ENCODE data around the gene YPEL4.

The YPEL4 gene

GRCh38 chr11:57646194-57646798 lies 3.4 kb downstream of the YPEL4 start:
- Mint-ChIP-seq H3K27me3 (peaks cover 65 to 69% of the 10 kb centered on the region in 2 donors), H3K36me3 (no peaks in the 10 kb centered on the region), H3K4me1 (peaks cover 46 to 58% of the 10 kb centered on the region in 2 donors), H3K27ac (peak overlapping the region; percentile 63), H3K4me3 (peak overlapping the region; percentile 61 to 63), H3K9me3 (no peaks in the 10 kb centered on the region)
- ATAC-seq (replicated peaks): peak; percentile 64
- peak; percentile 53 for DNase-seq

DNA sequence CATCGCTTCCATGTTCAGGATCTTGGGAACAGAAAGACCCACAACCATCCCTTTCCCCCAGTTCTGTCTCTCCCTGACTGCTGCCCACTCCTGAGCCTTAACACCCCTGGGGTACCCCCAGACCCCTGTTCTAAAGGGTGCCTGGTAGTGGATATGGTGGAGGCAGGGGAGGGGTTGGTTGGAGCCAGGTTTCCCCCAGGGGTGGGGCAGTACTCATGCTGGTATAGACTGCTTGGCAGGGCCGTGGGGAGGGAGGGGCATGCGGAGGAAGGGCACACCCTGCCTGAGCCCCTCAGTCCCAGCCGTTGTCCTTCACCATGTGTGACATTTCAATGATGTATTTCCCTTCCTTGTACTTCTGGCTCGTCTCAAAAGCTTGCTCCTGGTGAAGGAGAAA lies 4.0 kb downstream of the YPEL4 start:
- Mint-ChIP-seq H3K27ac (peak overlapping the region; percentile 70), H3K4me1 (peaks cover 46 to 63% of the 10 kb centered on the region in 2 donors), H3K36me3 (no peaks in the 10 kb centered on the region), H3K27me3 (peaks cover 58 to 63% of the 10 kb centered on the region in 2 donors), H3K9me3 (no peaks in the 10 kb centered on the region), H3K4me3 (peak overlapping the region; percentile 61 to 63)
- ATAC-seq (replicated peaks) (peak; percentile 17 to 33), DNase-seq (no peak)

DNA sequence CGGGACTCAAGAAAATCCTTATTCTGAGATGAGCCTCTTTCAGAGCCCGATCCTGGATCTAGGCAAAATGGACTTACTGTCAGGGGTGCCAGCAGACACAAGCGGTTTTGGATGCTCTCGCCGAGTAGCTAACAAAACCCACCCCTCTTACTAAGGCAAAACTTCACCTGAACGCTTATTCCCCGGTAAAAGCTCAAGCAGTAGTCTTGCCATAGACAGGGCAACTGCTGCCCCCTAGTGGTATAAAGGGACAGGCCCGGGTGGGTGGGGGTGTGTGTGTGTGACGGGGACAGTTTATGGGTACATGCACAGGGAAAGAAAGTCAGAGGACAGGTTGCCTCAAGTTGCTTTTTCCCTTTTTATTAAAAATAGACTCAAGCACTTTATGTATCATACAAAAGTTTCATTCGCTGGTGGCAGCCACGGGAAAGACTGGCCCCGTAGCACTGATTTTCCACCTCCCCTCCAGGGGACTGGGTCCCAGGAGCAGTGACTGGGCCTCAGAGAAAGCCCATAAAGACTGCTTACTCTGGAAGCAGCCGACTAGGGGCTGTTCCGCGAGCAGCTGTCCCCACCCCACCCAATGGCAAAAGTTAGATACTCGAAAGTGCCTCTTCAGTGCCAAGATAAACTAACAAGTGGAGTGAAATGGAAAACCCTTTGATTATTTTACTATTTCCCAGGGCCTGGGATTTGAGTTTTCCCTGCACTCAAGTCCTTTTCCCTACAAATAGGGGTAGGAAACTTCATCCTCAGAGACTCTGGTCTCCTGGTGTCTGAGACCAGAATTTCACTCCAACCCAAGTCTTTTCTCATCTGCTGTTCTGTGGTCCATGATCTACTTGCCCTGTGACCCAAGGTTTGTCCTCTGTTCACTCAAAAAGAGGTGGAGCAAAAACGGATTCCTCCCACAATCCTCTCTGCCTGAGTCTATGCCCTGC lies 4.7 kb downstream of the YPEL4 start:
- H3K36me3 Mint-ChIP-seq: no peaks in the 10 kb centered on the region
- H3K4me3 Mint-ChIP-seq: no peak overlapping the region
- peaks cover 53 to 56% of the 10 kb centered on the region in 2 donors for H3K27me3 Mint-ChIP-seq
- peaks cover 45 to 62% of the 10 kb centered on the region in 2 donors for H3K4me1 Mint-ChIP-seq
- ATAC-seq (replicated peaks) (peak; percentile 66 to 72), DNase-seq (peak; percentile 67)
- H3K9me3 Mint-ChIP-seq: no peaks in the 10 kb centered on the region
- peak overlapping the region; percentile 70 for H3K27ac Mint-ChIP-seq

DNA sequence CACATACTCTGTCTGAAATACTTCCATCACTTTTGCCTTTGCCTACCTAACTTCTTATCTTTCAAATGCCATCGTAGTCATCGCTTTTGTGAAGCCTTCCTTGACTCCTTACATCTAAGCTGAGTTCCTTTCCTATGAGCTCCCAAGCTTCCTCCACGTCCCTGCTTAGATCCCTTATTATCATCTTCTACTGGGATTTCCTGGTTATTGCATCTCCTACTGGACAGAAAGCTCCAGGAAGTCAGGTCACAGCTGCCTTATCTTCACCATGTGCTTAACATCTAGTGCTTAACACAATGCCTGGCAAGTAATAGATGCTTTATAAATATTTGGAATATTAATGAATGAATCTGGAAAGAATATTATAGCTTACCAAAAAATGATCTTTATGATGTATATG lies 5.9 kb downstream of the YPEL4 start:
- no peak overlapping the region for H3K4me3 Mint-ChIP-seq
- no peak overlapping the region for H3K27ac Mint-ChIP-seq
- peaks cover 37 to 59% of the 10 kb centered on the region in 2 donors for H3K4me1 Mint-ChIP-seq
- ATAC-seq (replicated peaks) (no peak), DNase-seq (no peak)
- no peaks in the 10 kb centered on the region for H3K36me3 Mint-ChIP-seq
- H3K9me3 Mint-ChIP-seq: no peaks in the 10 kb centered on the region
- H3K27me3 Mint-ChIP-seq: peaks cover 47 to 49% of the 10 kb centered on the region in 2 donors

DNA sequence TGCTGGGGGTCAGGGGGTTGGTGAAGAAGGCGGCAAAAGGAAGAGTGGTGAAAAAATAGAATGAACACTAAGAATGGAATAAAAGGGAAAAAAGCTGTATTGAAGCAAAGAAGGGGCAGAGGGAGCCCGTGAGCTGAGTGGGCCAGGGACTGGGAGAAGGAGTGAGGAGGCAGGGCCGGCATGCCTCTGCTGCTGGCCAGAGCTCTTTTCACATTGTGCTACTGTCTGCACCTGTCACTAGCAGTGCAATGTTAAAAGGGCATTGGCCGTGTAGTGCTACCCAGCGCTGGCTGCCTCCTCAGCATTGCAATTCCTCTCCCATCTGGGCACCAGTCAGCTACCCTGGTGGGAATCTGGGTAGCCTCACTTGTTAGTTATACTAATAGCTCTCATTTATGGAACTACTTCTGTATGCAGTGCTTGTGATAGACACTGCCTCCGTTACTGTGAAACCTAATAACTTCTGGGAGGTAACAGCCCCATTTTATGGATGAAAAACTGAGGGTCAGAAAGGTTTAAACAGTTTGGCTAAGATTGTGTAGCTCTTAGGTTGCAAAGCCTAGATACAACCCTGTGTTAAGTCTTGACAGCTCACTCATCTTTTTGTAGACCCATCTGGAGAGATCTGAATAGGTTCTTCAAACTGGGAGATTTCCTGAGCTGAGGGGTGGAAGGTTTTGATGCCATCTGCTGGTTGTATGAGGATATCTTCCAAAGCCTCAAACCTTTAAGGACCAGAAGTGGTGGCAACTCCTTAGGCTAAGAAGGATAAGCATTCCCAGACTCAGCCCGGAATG lies 8.5 kb downstream of the YPEL4 start:
- Mint-ChIP-seq H3K36me3 (no peaks in the 10 kb centered on the region), H3K4me1 (peaks cover 21 to 48% of the 10 kb centered on the region in 2 donors), H3K27ac (no peak overlapping the region), H3K9me3 (no peaks in the 10 kb centered on the region), H3K27me3 (peaks cover 41 to 46% of the 10 kb centered on the region in 2 donors), H3K4me3 (no peak overlapping the region)
- ATAC-seq (replicated peaks): no peak
- no peak for DNase-seq

DNA sequence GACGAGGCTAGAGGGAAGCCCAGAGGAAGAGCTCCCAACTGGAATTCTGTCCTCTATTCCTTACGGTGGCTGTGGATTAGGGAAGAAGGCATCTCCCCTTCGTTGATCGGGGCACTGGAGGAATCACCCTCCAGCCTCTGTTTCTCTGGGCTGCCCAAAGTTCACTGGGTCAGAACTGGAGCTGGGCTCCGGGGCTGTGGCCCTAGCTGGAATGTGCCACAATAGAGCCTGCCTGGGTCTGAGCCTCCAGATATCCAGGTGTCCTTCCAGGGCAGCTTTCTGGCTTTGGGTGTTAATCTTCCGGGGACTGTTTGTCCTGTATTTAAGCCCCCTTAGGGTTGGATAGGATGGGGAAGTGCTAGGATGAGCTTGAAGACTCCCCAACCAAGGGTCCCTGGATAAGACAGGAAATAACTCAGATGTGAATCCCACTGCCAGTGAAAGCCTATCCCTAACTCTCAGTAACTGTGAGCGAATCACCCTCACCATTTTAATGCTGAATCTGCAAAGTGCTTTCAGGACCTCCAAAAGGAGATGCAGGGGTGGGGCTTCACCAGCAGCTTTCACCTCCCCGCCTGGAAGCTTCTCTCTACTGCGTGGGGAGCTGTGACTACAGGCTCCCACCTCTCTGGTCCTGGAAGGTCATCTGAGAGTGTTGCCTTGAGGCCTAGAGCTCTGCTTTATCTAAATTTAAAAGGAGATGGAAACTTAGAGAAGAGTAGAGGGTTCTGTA lies 9.5 kb downstream of the YPEL4 start:
- Mint-ChIP-seq H3K36me3 (no peaks in the 10 kb centered on the region), H3K27ac (no peak overlapping the region), H3K4me3 (no peak overlapping the region), H3K4me1 (peaks cover 14 to 38% of the 10 kb centered on the region in 2 donors), H3K9me3 (no peaks in the 10 kb centered on the region), H3K27me3 (peaks cover 32 to 38% of the 10 kb centered on the region in 2 donors)
- no peak for ATAC-seq (replicated peaks)
- DNase-seq: no peak

- DNase-seq: no peak
- Mint-ChIP-seq H3K36me3 (no peaks in the 10 kb centered on the region), H3K27me3 (peaks cover 38 to 43% of the 10 kb centered on the region in 2 donors), H3K4me3 (peak overlapping the region; percentile 88 to 90), H3K9me3 (no peaks in the 10 kb centered on the region), H3K4me1 (peaks cover 12 to 31% of the 10 kb centered on the region in 2 donors), H3K27ac (no peak overlapping the region)
- no peak for ATAC-seq (replicated peaks)
Measured at GRCh38 chr11:57639321-57640067, 10.2 kb downstream of the YPEL4 start.

DNA sequence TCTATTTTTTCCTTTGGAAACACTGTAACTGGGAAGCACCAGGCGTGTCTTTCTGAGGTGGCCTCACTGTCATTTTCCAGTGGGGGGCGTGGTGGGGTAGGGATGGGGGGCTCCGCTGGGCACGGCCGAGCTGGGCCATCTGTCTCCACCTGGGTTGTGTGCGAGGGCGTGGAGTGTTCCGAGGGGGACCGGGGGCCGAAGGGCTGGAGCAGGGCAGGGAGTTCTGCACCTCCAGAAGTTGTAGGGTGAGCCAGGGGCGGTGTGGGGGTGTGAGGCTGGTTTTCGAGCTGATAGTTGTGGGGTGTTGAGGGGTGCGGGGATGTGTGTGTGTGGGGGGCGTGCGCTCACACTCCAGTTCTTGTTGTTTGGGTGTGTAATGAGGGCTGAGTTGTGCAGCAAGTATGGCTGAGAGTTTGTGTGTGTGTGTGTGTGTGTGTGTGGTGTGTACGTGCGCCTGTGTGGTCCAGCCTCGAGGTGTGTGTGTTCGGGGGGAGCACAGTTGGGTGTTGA lies 10.8 kb downstream of the YPEL4 start:
- H3K4me3 Mint-ChIP-seq: peak overlapping the region; percentile 88 to 90
- ATAC-seq (replicated peaks) (peak; percentile 27 to 37), DNase-seq (no peak)
- no peaks in the 10 kb centered on the region for H3K9me3 Mint-ChIP-seq
- no peaks in the 10 kb centered on the region for H3K36me3 Mint-ChIP-seq
- peaks cover 43 to 48% of the 10 kb centered on the region in 2 donors for H3K27me3 Mint-ChIP-seq
- H3K27ac Mint-ChIP-seq: peak overlapping the region; percentile 63
- H3K4me1 Mint-ChIP-seq: peaks cover 12 to 30% of the 10 kb centered on the region in 2 donors

DNA sequence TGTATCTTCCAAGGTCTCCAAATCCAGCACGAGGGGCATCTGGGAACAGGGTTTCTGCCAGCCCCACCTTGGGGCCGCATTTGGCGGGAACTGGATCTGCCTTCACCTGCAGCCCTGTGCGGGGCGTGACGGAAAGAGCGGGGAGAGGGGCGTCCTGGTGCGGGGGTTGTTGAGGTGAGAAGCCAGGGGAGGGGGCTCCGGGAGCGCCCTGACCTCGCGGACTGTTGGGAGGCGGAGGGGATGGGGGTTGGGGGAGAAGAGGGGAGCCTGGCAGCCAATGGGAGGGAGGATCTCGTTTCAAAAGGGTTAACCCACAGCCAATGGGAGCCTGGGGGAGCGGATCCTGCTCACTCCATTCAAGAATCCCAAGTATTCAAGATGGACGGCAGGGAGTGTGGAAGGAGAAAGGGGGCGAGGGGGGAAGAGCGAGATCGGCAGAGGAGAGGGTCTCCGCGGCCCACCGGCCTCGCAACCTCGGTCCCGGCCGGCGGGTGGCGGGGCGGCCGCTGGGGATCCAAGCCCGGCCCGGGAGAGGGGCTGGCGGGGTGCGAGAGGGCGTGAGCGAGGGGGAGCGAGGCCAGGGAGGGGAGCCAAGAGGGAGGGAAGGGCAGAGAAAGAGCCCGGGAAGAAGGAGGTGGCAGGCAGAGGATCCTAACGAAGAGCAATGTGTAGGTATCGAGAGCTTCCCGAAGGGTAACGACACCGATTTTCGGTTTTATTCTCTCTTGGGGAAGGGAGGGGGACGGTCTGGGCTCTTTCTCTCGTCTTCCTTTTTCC lies 11.5 kb downstream of the YPEL4 start:
- no peak for DNase-seq
- Mint-ChIP-seq H3K4me3 (peak overlapping the region; percentile 88 to 90), H3K4me1 (peaks cover 12 to 30% of the 10 kb centered on the region in 2 donors), H3K27me3 (peaks cover 42 to 46% of the 10 kb centered on the region in 2 donors), H3K36me3 (no peaks in the 10 kb centered on the region), H3K9me3 (no peaks in the 10 kb centered on the region), H3K27ac (peak overlapping the region; percentile 88)
- peak; percentile 41 to 54 for ATAC-seq (replicated peaks)

- no peaks in the 10 kb centered on the region for H3K36me3 Mint-ChIP-seq
- no peak for DNase-seq
- no peak for ATAC-seq (replicated peaks)
- peak overlapping the region; percentile 88 for H3K27ac Mint-ChIP-seq
- peaks cover 44% of the 10 kb centered on the region in 2 donors for H3K27me3 Mint-ChIP-seq
- peaks cover 12 to 30% of the 10 kb centered on the region in 2 donors for H3K4me1 Mint-ChIP-seq
- no peaks in the 10 kb centered on the region for H3K9me3 Mint-ChIP-seq
- peak overlapping the region; percentile 88 to 90 for H3K4me3 Mint-ChIP-seq
Measured at GRCh38 chr11:57637626-57638004, 12.1 kb downstream of the YPEL4 start.

DNA sequence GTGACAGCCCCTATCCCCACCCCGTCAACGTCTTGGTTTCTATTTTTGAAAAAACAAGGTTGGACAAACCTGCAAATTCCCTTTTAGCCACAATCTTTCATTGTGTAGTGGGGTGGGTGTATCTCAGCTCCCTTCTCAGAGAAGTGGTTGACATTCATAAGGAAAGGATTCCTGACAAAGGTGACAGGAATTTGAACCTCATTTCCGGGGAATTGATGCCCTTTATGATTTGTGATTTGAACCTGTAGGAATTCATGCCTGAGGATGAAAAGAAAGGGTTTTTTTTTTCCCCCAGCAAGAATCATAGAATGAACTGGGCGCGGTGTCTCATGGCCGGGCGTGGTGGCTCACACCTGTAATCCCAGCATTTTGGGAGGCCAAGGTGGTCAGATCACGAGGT lies 14.5 kb downstream of the YPEL4 start:
- no peak overlapping the region for H3K4me3 Mint-ChIP-seq
- peaks cover 53 to 65% of the 10 kb centered on the region in 2 donors for H3K27me3 Mint-ChIP-seq
- no peaks in the 10 kb centered on the region for H3K9me3 Mint-ChIP-seq
- H3K27ac Mint-ChIP-seq: no peak overlapping the region
- no peak for ATAC-seq (replicated peaks)
- no peak for DNase-seq
- H3K4me1 Mint-ChIP-seq: peaks cover 12 to 24% of the 10 kb centered on the region in 2 donors
- H3K36me3 Mint-ChIP-seq: no peaks in the 10 kb centered on the region

- Mint-ChIP-seq H3K4me3 (no peak overlapping the region), H3K4me1 (peaks cover 12 to 20% of the 10 kb centered on the region in 2 donors), H3K36me3 (no peaks in the 10 kb centered on the region), H3K27me3 (peaks cover 54 to 67% of the 10 kb centered on the region in 2 donors), H3K9me3 (no peaks in the 10 kb centered on the region), H3K27ac (no peak overlapping the region)
- ATAC-seq (replicated peaks): no peak
- DNase-seq: no peak
Measured at GRCh38 chr11:57634311-57634710, 15.4 kb downstream of the YPEL4 start.
